HG02763 (cell line): ENCODE results near the gene TAS2R5.
"Not testable (repeated sequence)": the region's sequence is repeated elsewhere in the genome, so short reads cannot be mapped to it uniquely, and the experiment has no call there.

Experiments used
- ATAC-seq: cut with Tn5 transposase; IDR thresholded peaks from one replicate; pipeline ENCODE4 v1.9.1; 2021; ENCODE audit warnings: mild to moderate bottlenecking, moderate library complexity; ENCODE audit not compliant: unreplicated experiment

TAS2R5 gene, protein sequence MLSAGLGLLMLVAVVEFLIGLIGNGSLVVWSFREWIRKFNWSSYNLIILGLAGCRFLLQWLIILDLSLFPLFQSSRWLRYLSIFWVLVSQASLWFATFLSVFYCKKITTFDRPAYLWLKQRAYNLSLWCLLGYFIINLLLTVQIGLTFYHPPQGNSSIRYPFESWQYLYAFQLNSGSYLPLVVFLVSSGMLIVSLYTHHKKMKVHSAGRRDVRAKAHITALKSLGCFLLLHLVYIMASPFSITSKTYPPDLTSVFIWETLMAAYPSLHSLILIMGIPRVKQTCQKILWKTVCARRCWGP

DNA sequence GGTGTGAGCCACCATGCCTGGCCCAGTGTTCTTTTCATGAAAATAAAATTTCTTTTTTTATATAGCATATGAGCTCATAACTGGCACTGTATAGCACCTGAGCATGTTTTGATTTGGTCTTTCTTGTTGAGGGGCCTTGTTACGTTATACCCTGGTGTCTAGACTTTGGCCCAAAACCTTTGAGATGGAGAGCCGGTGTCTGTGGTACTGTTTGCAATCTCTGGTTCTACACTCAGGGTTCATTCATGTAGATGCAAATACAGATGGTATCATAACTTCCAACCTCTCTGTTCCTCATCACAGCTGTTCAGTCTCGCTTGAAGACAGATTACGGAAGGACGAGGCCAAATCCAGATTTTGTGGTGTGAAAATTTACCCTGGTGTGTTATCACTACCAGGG, at the start of gene TAS2R5:
Gene TAS2R5 (plus strand): TSS at position 301 of the 400 bp plus-strand sequence. CDS start 145 bp downstream, outside the sequence.
- no peak for ATAC-seq

DNA sequence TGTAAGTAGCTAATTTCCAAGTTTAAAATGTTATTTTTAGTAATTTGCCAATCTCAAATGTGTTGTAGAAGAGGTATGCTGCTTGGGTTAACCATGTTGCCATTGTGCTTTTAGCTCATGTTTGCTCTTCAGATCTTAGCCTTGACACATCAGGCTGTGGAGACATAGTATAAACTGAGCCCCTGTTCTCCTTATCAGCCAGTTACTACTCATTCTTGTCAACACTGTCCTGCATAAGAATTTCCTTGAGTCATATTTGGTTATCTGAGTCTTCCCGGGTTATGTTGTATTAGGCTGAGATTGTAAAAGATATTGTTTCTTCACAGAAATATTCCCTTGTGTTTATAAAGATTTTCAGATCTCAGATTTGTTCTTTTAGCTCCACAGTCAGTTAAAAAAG, 47.8 kb upstream of the TAS2R5 start:
- ATAC-seq = no peak

DNA sequence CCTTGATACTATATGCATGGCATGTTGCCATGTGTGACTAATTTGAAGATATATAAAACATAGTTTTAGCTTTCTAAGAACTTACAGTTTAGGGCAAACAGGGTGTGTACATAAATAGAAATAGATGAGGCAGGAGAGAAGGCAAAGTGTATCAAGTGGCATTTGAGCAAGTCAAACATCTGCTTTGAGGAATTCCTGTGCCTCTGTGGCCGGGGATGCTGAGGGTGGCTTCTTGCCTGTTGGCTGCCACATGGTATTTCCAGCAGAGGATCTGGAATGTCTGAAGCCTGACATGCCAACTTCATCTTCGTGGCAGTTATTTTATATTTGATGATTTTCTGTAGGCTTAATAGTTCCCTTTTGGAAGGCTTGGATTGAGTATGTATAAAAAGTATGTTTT, 45.9 kb upstream of the TAS2R5 start:
- ATAC-seq = no peak

DNA sequence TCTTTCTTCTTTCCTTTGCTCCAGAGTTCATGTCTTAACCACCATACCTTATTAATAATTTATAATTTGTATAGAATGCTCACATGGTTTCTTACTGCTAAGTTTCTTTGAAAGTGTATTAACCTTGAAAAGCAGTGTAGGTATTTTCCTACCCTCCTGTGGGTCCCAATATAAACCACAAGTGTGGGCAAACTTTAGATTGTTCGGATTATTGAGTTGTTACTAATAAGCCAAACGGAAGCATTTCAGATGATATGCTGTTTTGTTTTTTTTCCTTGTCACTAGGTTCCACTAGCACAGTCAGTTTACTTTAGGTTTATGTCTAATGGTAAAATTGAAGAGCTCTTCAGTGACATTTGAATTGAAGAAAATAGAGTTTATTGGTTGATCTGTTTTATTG, 41.6 kb upstream of the TAS2R5 start:
- ATAC-seq = no peak

DNA sequence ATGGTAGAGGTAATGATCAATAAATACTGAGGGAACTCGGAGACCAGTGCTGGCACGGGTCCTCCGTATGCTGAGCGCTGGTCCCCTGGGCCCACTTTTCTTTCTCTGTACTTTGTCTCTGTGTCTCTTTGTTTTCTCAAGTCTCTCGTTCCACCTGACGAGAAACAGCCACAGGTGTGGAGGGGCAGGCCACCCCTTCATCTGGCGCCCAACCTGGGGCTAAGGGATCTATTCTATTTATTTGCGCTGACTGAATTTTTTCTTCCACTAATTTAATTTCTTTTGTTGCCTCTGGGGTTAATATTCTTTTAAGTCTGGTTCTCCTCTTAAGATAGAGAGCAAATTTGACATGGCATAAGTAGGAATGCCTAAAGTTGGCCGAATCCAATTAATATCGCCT, 38.1 kb upstream of the TAS2R5 start:
- ATAC-seq = not testable (repeated sequence)

DNA sequence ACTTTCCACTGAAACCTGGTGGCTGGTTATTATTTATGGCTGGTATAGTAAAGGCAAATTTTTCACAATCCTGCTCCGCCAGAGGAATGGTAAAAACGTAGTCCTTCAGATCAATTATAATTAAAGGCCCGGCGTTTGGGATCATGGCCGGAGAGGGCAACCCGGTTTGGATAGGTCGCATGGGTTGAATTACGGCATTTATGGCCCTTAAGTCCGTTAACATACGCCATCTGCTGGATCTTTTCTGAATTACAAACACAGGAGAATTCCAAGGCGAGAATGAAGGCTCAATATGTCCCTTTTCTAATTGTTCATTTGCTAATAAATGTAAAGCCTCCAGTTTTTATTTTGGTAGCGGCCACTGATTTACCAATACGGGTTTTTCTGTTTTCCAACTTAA, 37.4 kb upstream of the TAS2R5 start:
- no peak for ATAC-seq

DNA sequence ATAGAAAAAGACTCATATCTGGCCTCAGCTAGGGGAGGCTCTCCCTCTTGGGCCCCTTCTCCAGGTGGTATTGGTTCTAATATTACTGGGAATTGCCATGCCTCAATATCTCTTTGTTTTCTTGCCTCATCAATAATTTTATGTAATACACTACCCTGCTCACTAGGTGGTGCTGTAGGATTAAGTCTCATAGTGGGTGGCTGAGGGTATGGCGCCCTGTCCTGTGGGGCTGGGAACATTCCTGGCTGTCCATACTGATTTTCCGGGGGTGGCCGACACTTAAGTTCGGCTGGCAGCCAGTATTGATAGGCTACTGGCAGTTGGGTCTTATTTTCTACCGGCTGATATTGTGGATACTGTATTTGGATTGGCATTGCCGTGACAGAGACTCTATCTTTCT, 35.1 kb upstream of the TAS2R5 start:
- no peak for ATAC-seq

DNA sequence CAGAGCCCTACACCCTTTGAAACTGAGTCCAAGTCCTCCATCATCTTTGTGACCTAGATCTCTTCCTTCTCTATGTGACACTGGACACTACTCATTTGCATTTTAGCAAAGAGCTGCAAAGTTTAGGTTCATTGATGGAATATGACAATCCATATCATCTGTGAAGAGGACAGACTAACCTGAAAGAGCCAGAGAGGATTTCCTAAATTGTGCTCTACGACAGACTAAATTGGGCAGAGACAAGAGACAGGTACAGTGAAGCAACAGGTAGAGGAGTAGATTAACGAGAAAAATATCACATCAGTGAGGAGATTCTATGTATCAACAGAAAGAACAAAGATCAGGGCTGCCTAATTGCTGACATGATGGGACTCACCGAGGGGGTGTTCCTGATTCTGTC, 26.2 kb upstream of the TAS2R5 start, which contains the start of gene TAS2R3:
Gene TAS2R3 (plus strand): TSS at position 301 of the 400 bp plus-strand sequence. CDS start 62 bp downstream, at position 363.
- ATAC-seq = no peak

DNA sequence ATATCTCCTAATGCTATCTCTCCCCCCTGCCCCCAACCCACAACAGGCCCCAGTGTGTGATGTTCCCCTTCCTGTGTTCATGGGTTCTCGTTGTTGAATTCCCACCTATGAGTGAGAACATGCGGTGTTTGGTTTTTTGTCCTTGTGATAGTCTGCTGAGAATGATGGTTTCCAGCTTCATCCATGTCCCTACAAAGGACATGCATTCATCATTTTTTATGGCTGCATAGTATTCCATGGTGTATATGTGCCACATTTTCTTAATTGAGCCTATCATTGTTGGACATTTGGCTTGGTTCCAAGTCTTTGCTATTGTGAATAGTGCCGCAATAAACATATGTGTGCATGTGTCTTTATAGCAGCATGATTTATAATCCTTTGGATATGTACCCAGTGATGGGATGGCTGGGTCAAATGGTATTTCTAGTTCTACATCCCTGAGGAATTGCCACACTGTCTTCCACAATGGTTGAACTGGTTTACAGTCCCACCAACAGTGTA, 19.9 kb upstream of the TAS2R5 start:
- ATAC-seq = not testable (repeated sequence)

DNA sequence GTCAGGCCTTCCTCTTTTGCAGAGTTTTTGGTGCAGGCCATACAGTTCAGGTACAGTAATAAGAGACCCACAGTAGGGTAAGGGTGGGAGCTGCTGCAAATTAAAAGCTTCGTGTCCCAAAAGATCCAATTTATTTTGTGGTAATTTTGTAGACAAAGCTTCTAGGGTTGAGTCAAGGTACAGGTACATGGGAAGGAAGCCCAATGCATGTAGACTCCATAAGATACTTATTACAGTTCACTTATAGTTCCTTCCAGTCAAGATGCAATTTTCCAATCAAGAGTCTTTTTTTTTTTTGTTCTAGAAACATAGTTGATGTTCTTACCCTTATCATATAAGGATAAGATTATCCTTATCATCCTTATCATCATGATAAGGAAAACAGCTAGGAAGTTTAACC, 13.6 kb upstream of the TAS2R5 start, which contains the start of gene TAS2R4:
Gene TAS2R4 (plus strand): TSS at position 301 of the 400 bp plus-strand sequence. CDS start 1,815 bp downstream, outside the sequence.
- no peak for ATAC-seq

DNA sequence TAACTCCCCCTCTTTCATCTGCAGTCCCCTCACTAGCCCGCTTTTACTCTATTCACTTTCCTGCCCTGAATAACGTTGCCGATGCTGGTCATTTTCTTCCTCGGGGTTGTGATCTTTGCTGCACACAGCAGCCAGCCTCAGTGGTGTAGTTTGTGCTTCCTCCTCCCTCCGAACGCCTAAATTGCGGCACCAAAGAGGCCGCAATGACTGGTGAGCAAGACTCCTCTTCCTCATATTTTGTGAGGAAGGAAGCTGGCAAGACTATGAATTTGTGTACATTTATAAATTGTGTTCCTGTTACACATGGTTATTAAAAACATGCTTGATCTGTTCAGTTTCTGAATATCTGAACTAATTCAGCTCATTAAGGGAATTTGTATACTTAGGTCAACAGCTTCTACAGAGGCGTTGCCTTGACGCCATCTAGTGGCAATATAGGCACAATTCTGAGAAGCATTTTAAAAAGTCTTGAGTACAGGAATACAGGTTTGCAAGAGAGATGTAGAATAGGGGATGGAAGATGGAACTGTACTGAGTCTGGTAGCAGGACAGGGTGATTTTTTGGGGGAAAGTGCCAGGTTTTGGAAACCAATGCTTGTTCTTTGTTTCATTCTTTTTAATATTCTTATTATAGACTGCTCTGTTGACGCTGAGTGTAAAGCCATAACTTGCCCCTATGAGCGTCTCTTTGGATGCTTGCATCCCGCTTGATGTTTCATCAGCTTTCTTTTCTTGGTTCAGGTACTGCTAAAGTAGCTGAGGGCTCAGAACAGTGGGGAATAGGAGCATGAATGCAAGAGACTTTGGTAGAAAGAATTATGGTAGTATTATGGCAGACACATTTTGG, 4.1 kb upstream of the TAS2R5 start:
- peak; percentile 67 for ATAC-seq

DNA sequence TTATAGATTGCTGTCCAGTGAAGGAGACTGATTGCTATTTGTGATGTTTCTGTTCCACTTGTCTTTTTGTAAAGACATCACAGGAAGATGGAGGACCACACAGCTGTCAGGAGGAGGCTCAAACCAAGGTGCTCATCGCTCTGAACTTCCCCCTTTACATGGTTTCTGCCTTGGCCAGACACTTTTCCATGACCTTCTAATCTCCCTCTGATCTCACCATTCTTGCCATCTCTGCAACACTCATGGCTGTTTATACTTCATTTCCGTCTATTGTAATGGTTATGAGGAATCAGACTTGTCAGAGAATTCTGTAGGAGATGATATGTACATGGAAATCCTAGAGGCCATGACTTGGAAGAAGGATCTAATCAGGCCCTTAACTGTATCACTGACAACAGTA, 1.7 kb upstream of the TAS2R5 start:
- ATAC-seq = no peak

DNA sequence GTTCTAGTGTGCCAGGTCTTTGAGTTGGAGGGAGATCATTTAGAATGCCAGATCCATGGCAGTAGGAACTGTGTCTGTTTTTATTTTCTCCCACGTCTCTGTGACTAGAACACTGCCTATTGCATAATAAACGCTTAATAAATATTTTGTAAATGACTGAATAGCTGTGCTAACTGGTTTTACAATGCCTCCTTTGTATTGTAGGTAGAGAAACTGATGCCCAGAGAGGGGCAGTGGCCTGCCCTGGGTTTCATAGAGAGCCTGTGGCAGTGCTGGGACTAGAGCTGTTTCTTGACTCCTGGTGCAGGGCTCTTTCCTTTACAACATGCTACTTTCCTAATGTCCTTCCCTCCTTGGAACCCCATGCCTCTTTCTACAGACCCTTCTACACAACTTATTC, 2.5 kb downstream of the TAS2R5 start:
- ATAC-seq = no peak

DNA sequence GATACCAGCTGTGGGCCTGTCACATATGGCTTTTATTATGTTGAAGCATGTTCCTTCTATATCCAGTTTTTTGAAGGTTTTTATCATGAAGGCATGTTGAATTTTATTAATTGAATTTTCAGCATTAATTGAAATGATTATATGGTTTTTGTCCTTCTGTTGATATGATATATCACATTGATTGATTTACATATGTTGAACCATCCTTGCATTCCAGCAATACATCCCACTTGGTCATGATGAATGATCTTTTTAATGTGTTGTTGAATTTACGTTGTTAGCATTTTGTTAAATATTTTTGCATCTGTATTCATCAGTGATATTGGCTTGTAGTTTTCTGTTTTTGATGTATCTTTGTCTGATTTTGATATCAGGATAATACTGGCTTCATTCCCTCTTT, 30.1 kb downstream of the TAS2R5 start:
- no peak for ATAC-seq

DNA sequence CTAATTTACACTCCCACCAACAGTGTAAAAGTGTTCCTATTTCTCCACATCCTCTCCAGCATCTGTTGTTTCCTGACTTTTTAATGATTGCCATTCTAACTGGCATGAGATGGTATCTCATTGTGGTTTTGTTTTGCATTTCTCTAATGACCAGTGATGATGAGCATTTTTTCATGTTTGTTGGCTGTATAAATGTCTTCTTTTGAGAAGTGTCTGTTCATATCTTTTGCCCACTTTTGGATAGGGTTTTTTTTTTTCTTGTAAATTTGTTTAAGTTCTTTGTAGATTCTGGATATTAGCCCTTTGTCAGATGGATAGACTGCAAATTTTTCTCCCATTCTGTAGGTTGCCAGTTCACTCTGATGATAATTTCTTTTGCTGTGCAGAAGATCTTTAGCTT, 32.4 kb downstream of the TAS2R5 start:
- not testable (repeated sequence) for ATAC-seq

DNA sequence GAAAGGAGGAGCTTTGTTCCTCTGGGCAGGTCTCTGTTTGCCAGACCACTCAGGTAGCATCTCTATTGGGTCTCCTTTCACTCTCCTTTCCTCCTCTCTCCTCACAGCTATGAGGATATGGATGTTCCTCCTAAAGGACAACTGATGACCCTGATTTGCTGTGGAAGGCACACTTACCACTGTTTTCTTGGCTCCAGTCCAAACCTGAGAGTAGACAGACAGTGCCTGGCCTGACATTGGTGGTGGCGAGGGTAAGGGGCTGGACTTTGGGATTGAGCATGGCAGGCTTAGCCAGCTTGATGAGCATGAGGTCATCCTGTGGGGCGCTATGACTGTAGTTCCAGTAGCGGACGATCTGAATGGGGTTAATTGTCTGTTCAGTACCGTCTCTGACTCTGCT, 47.7 kb downstream of the TAS2R5 start:
- ATAC-seq = no peak

DNA sequence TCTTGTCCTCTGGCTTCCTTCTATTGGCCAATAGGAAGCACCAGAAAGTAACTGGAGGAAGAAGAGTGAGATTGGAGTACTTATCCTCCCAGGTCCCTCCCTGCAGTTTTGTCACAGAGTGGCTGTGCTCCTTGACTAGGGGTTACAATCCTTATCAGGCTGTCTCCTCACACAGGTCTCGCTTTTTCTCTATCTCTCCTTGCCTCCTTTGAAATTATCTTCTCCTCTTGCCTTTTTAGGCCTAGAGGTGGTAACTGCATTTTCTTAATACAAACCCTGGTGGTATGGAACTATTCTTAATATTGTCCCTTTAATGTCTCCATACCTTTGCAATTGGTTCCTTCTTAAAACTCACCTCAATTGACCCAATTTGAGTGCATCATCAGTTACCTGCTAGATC, 48.6 kb downstream of the TAS2R5 start:
- no peak for ATAC-seq

DNA sequence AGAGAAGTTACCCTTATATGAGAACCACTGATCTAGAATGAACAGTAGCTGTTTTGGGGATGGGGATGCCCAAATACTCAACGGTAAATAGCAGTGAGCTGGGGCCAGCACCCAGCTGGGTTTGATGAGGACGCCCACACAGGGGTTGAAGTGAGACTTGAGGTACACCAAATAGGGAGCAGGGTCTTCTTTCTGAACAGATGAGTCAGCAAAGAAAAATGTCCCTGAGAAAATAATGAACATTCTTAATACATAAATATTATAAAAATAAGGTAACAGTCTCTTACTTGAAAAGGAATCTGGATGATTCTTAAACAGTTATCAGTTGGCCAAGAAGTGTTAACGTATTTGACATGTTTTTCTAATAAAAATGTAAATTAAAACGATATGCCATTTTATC, 49.2 kb downstream of the TAS2R5 start:
- ATAC-seq = no peak

DNA sequence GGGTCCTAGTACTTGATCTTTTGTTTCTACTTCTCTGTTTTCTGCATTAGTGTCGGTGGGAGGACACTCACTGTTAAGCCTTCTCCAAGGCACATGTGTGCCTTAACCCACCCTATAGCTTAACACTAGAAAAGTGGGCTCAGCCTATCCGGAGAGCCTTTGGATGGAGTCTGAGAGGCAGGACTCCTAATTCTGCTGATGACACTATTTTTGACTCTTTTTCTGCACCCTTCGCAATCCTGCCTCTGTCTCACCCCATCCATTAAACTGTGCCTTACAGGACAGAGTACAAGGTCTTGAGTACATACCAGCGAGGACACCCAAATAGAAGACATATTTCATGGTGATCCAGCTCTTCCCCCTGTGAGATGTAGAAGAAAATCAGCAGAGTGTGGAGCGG, 50.7 kb downstream of the TAS2R5 start:
- no peak for ATAC-seq
